ENCODE data around the gene PRAMEF12.
"Not testable (repeated sequence)": the region's sequence is repeated elsewhere in the genome, so short reads cannot be mapped to it uniquely, and the experiment has no call there.

The PRAMEF12 gene

GRCh38 chr1:12770620-12771019 is 2.9 kb upstream of the PRAMEF12 start:
- DNase-seq (ENCODE audit: low read depth, low spot score): no peak

- no peak for DNase-seq (ENCODE audit: low read depth, low spot score)
Observed at GRCh38 chr1:12771186-12771585, 2.4 kb upstream of the PRAMEF12 start.

GRCh38 chr1:12772520-12772919 is 1.0 kb upstream of the PRAMEF12 start:
- DNase-seq (ENCODE audit: low read depth, low spot score): no peak

- no peak for DNase-seq (ENCODE audit: low read depth, low spot score)
Observed at GRCh38 chr1:12774801-12775345, 1.3 kb downstream of the PRAMEF12 start.

GRCh38 chr1:12775443-12775842 is 1.9 kb downstream of the PRAMEF12 start:
- no peak for DNase-seq (ENCODE audit: low read depth, low spot score)

GRCh38 chr1:12776801-12777557 is 3.4 kb downstream of the PRAMEF12 start:
- DNase-seq (ENCODE audit: low read depth, low spot score): no peak

- no peak for DNase-seq (ENCODE audit: low read depth, low spot score)
Observed at GRCh38 chr1:12778061-12778460, 4.5 kb downstream of the PRAMEF12 start.

- DNase-seq (ENCODE audit: low read depth, low spot score): no peak
Observed at GRCh38 chr1:12778907-12779306, 5.4 kb downstream of the PRAMEF12 start.

- DNase-seq (ENCODE audit: low read depth, low spot score): not testable (repeated sequence)
Observed at GRCh38 chr1:12781488-12781887, 8.0 kb downstream of the PRAMEF12 start.

GRCh38 chr1:12783783-12784182 is 10.2 kb downstream of the PRAMEF12 start:
- DNase-seq (ENCODE audit: low read depth, low spot score): peak; percentile 30

- not testable (repeated sequence) for DNase-seq (ENCODE audit: low read depth, low spot score)
Observed at GRCh38 chr1:12784729-12785128, 11.2 kb downstream of the PRAMEF12 start.

- not testable (repeated sequence) for DNase-seq (ENCODE audit: low read depth, low spot score)
Observed at GRCh38 chr1:12791097-12791496, 17.6 kb downstream of the PRAMEF12 start, which contains the start of gene PRAMEF1. Gene PRAMEF1 (plus strand): TSS chr1:12791397. CDS start chr1:12793228, 1,831 bp downstream.

GRCh38 chr1:12798911-12799310 is 25.4 kb downstream of the PRAMEF12 start:
- DNase-seq (ENCODE audit: low read depth, low spot score): peak; percentile 45

- DNase-seq (ENCODE audit: low read depth, low spot score): no peak
Observed at GRCh38 chr1:12799730-12800129, 26.2 kb downstream of the PRAMEF12 start.

GRCh38 chr1:12809933-12810332 is 36.4 kb downstream of the PRAMEF12 start:
- DNase-seq (ENCODE audit: low read depth, low spot score): no peak

- DNase-seq (ENCODE audit: low read depth, low spot score): peak; percentile 6
Observed at GRCh38 chr1:12810691-12811408, 37.3 kb downstream of the PRAMEF12 start.

GRCh38 chr1:12811409-12811784 is 37.9 kb downstream of the PRAMEF12 start:
- no peak for DNase-seq (ENCODE audit: low read depth, low spot score)

- DNase-seq (ENCODE audit: low read depth, low spot score): not testable (repeated sequence)
Observed at GRCh38 chr1:12819061-12819460, 45.5 kb downstream of the PRAMEF12 start.

Measured in ELF-1 (cell line).